CD8-positive, alpha-beta memory T cell (primary cell): ENCODE data around the gene MYCBP2. TPM values are rescaled to one million over a fixed set of nuclear protein-coding genes. Genes with fewer than 3 reads are reported as not detected.
A peak's percentile ranks its signal among the peaks of the same experiment; 100 is the strongest.
"Not testable (repeated sequence)": the region's sequence is repeated elsewhere in the genome, so short reads cannot be mapped to it uniquely, and the experiment has no call there.

ENCODE experiments used
- CTCF ChIA-PET: fragments of 350-600 bp; sonication (Branson Sonifier 250); formaldehyde crosslinking; loops from one replicate; lab custom pipeline; 2021; ENCODE audit warnings: antibody characterized with exemption; lab: Charles Lee
- POLR2A ChIA-PET: fragments of 350-600 bp; sonication (Branson Sonifier 250); formaldehyde crosslinking; loops from one replicate; lab custom pipeline; 2021; ENCODE audit warnings: antibody characterized with exemption; lab: Charles Lee
- DNase-seq, 5 donors: peaks; one replicate each; pipeline versions ENCODE4 v3.0.0 to v3.0.0-alpha.2; 2020 to 2022; ENCODE audit warnings: mixed read lengths in 1 of 5
- H3K27ac ChIP-seq: one replicate; pipeline ENCODE4 v1.7.0; 2013; ENCODE audit warnings: low read depth, mild to moderate bottlenecking, low read length, moderate library complexity
- H3K27me3 ChIP-seq: 2 replicates; pipeline ENCODE4 v1.7.0; 2013; ENCODE audit warnings: low read length, mild to moderate bottlenecking; ENCODE audit not compliant: insufficient read depth, poor library complexity, severe bottlenecking
- H3K36me3 ChIP-seq: 2 replicates; pipeline ENCODE4 v1.7.0; 2013; ENCODE audit warnings: mild to moderate bottlenecking, low read length, moderate library complexity; ENCODE audit not compliant: insufficient read depth
- H3K4me1 ChIP-seq: 2 replicates; pipeline ENCODE4 v1.7.0; 2013; ENCODE audit warnings: mild to moderate bottlenecking, low read length, moderate library complexity; ENCODE audit not compliant: insufficient read depth
- H3K4me3 ChIP-seq: 2 replicates; pipeline ENCODE4 v1.7.0; 2013; ENCODE audit warnings: mild to moderate bottlenecking, low read length
- H3K9me3 ChIP-seq: 2 replicates; pipeline ENCODE4 v1.7.0; 2013; ENCODE audit warnings: mild to moderate bottlenecking, low read length
- H3K27ac Mint-ChIP-seq, 8 donors: one replicate each; pipeline ENCODE4 v1.8.0; 2020 to 2021; ENCODE audit warnings: mixed read lengths in 8 of 8, mild to moderate bottlenecking in 6 of 8, inconsistent platforms in 3 of 8, moderate library complexity in 3 of 8
- H3K27me3 Mint-ChIP-seq, 2 donors: one replicate each; pipeline ENCODE4 v1.8.0; 2020 to 2021; ENCODE audit warnings: mixed read lengths in 2 of 2, mild to moderate bottlenecking in 1 of 2, moderate library complexity in 1 of 2
- H3K36me3 Mint-ChIP-seq, 3 donors: one replicate each; pipeline ENCODE4 v1.8.0; 2020 to 2021; ENCODE audit warnings: mixed read lengths in 3 of 3, inconsistent platforms in 1 of 3, mild to moderate bottlenecking in 1 of 3
- H3K4me1 Mint-ChIP-seq, 3 donors: one replicate each; pipeline ENCODE4 v1.8.0; 2020 to 2021; ENCODE audit warnings: mixed read lengths in 3 of 3, inconsistent platforms in 1 of 3, mild to moderate bottlenecking in 1 of 3
- H3K4me3 Mint-ChIP-seq, 7 donors: one replicate each; pipeline ENCODE4 v1.8.0; 2020 to 2021; ENCODE audit warnings: mixed read lengths in 7 of 7, mild to moderate bottlenecking in 6 of 7, moderate library complexity in 4 of 7, inconsistent platforms in 2 of 7
- H3K9me3 Mint-ChIP-seq, 5 donors: one replicate each; pipeline ENCODE4 v1.8.0; 2020 to 2022; ENCODE audit warnings: mixed read lengths in 5 of 5, mild to moderate bottlenecking in 3 of 5, moderate library complexity in 2 of 5, inconsistent platforms in 1 of 5
- polyA plus RNA-seq: library from polyadenylated mRNA; unstranded; fragments of 300-500 nt; fragmentation: Illumina TruSeq; gene quantifications from one replicate; pipeline ENCODE4 v1.2.3, GENCODE V29; 2021
- total RNA-seq, 2 experiments: library from RNA; stranded (reverse); gene quantifications; one replicate each; pipeline ENCODE4 v1.2.3, GENCODE V29; 2021

MYCBP2 gene
- total and polyA plus RNA-seq, 3 experiments from 2014 or later = 44.6 to 111 (median 110) TPM

- DNase-seq, H3K4me1 ChIP-seq, H3K27ac ChIP-seq, H3K27me3 Mint-ChIP-seq, H3K4me3 Mint-ChIP-seq, H3K27me3 ChIP-seq, POLR2A ChIA-PET, H3K4me3 ChIP-seq, H3K4me1 Mint-ChIP-seq, H3K9me3 Mint-ChIP-seq, H3K9me3 ChIP-seq: not testable (repeated sequence)
- Mint-ChIP-seq H3K27ac (peak overlapping the region in 1 of 8 donors; percentile 39), H3K36me3 (peaks cover 9 to 41% (median 14%) of the 10 kb centered on the region in 3 donors)
- CTCF ChIA-PET = interaction anchor here (0.6 kb wide), 1 partner anchor 22 kb away, joined by 3 read pairs; no protein-coding TSS in a partner anchor
- H3K36me3 ChIP-seq = peaks cover 20% of the 10 kb centered on the region
These were observed 127.9 kb downstream of the MYCBP2 start for GRCh38 chr13:77198995-77199394.

GRCh38 chr13:77196052-77196618, 130.8 kb downstream of the MYCBP2 start:
- H3K4me3 Mint-ChIP-seq = no peak overlapping the region
- CTCF ChIA-PET = interaction anchor here (0.6 kb wide), 1 partner anchor 42 kb away, joined by 4 read pairs; no protein-coding TSS in a partner anchor
- Histone ChIP-seq H3K4me1 (no peaks in the 10 kb centered on the region), H3K4me3 (no peak overlapping the region), H3K36me3 (peaks cover 20% of the 10 kb centered on the region), H3K27me3 (no peaks in the 10 kb centered on the region), H3K9me3 (no peaks in the 10 kb centered on the region), H3K27ac (no peak overlapping the region)
- H3K36me3 Mint-ChIP-seq = peaks cover 0 to 47% (median 13%) of the 10 kb centered on the region in 3 donors
- no peaks in the 10 kb centered on the region for H3K27me3 Mint-ChIP-seq
- POLR2A ChIA-PET = no interaction called here
- H3K27ac Mint-ChIP-seq = no peak overlapping the region
- peaks cover 4 to 5% (median 4%) of the 10 kb centered on the region in 3 donors for H3K4me1 Mint-ChIP-seq
- no peak for DNase-seq
- H3K9me3 Mint-ChIP-seq = peaks cover 0 to 2% (median 0%) of the 10 kb centered on the region in 5 donors

GRCh38 chr13:77190349-77190958, 136.4 kb downstream of the MYCBP2 start:
- peaks cover 5 to 15% (median 12%) of the 10 kb centered on the region in 3 donors for H3K4me1 Mint-ChIP-seq
- H3K27ac Mint-ChIP-seq = peak overlapping the region in 1 of 8 donors; percentile 71
- no peak overlapping the region for H3K4me3 ChIP-seq
- no peaks in the 10 kb centered on the region for H3K9me3 ChIP-seq
- H3K4me3 Mint-ChIP-seq = no peak overlapping the region
- no peak overlapping the region for H3K27ac ChIP-seq
- peaks cover 13 to 73% (median 21%) of the 10 kb centered on the region in 3 donors for H3K36me3 Mint-ChIP-seq
- no peak for DNase-seq
- no peaks in the 10 kb centered on the region for H3K27me3 Mint-ChIP-seq
- H3K9me3 Mint-ChIP-seq = no peaks in the 10 kb centered on the region
- ChIA-PET POLR2A (no interaction called here), CTCF (no interaction called here)
- H3K36me3 ChIP-seq = peaks cover 20% of the 10 kb centered on the region
- no peaks in the 10 kb centered on the region for H3K4me1 ChIP-seq
- no peaks in the 10 kb centered on the region for H3K27me3 ChIP-seq

- no peaks in the 10 kb centered on the region for H3K9me3 Mint-ChIP-seq
- no peaks in the 10 kb centered on the region for H3K27me3 ChIP-seq
- peaks cover 30% of the 10 kb centered on the region for H3K36me3 ChIP-seq
- H3K27ac Mint-ChIP-seq = peak overlapping the region in 2 of 8 donors; percentile 3 to 32
- no peaks in the 10 kb centered on the region for H3K4me1 ChIP-seq
- POLR2A ChIA-PET = no interaction called here
- H3K36me3 Mint-ChIP-seq = peaks cover 17 to 81% (median 30%) of the 10 kb centered on the region in 3 donors
- CTCF ChIA-PET = no interaction called here
- DNase-seq = no peak
- H3K27me3 Mint-ChIP-seq = peaks cover 0 to 2% of the 10 kb centered on the region in 2 donors
- peaks cover 7 to 26% (median 17%) of the 10 kb centered on the region in 3 donors for H3K4me1 Mint-ChIP-seq
- no peak overlapping the region for H3K4me3 Mint-ChIP-seq
- no peak overlapping the region for H3K4me3 ChIP-seq
- H3K27ac ChIP-seq = no peak overlapping the region
- H3K9me3 ChIP-seq = no peaks in the 10 kb centered on the region
These were observed 141.2 kb downstream of the MYCBP2 start for GRCh38 chr13:77185721-77186120.

- peaks cover 27 to 83% (median 35%) of the 10 kb centered on the region in 3 donors for H3K36me3 Mint-ChIP-seq
- H3K27me3 Mint-ChIP-seq = peaks cover 0 to 2% of the 10 kb centered on the region in 2 donors
- no peaks in the 10 kb centered on the region for H3K4me1 ChIP-seq
- H3K4me3 Mint-ChIP-seq = no peak overlapping the region
- no peaks in the 10 kb centered on the region for H3K9me3 ChIP-seq
- POLR2A ChIA-PET = interaction anchor here (0.6 kb wide), 1 partner anchor 140 kb away, joined by 3 read pairs; no protein-coding TSS in a partner anchor
- no peak overlapping the region for H3K4me3 ChIP-seq
- CTCF ChIA-PET = no interaction called here
- peaks cover 40% of the 10 kb centered on the region for H3K36me3 ChIP-seq
- H3K9me3 Mint-ChIP-seq = no peaks in the 10 kb centered on the region
- peaks cover 7 to 26% (median 17%) of the 10 kb centered on the region in 3 donors for H3K4me1 Mint-ChIP-seq
- H3K27ac Mint-ChIP-seq = peak overlapping the region in 6 of 8 donors; percentile 10 to 78 (median 72)
- no peak for DNase-seq
- H3K27ac ChIP-seq = no peak overlapping the region
- H3K27me3 ChIP-seq = no peaks in the 10 kb centered on the region
These were observed 142.4 kb downstream of the MYCBP2 start for GRCh38 chr13:77184455-77184854.

GRCh38 chr13:77180011-77180410, 146.9 kb downstream of the MYCBP2 start:
- ChIA-PET CTCF (interaction anchor here (1.5 kb wide), 1 partner anchor 299 kb away, joined by 4 read pairs; no protein-coding TSS in a partner anchor), POLR2A (no interaction called here)
- DNase-seq = no peak
- no peak overlapping the region for H3K27ac ChIP-seq
- Mint-ChIP-seq H3K36me3 (peaks cover 23 to 84% (median 31%) of the 10 kb centered on the region in 3 donors), H3K4me3 (no peak overlapping the region), H3K27me3 (peaks cover 0 to 2% of the 10 kb centered on the region in 2 donors), H3K27ac (peak overlapping the region in 2 of 8 donors; percentile 42 to 87), H3K9me3 (no peaks in the 10 kb centered on the region), H3K4me1 (peaks cover 5 to 12% (median 10%) of the 10 kb centered on the region in 3 donors)
- no peak overlapping the region for H3K4me3 ChIP-seq
- peaks cover 40% of the 10 kb centered on the region for H3K36me3 ChIP-seq
- H3K9me3 ChIP-seq = no peaks in the 10 kb centered on the region
- H3K27me3 ChIP-seq = no peaks in the 10 kb centered on the region
- H3K4me1 ChIP-seq = no peaks in the 10 kb centered on the region

GRCh38 chr13:77177646-77178045, 149.2 kb downstream of the MYCBP2 start:
- Histone ChIP-seq H3K36me3 (peaks cover 49% of the 10 kb centered on the region), H3K27me3 (no peaks in the 10 kb centered on the region), H3K9me3 (no peaks in the 10 kb centered on the region), H3K27ac (no peak overlapping the region), H3K4me1 (no peaks in the 10 kb centered on the region), H3K4me3 (no peak overlapping the region)
- no peak for DNase-seq
- Mint-ChIP-seq H3K36me3 (peaks cover 23 to 81% (median 28%) of the 10 kb centered on the region in 3 donors), H3K27me3 (no peaks in the 10 kb centered on the region), H3K4me3 (no peak overlapping the region), H3K4me1 (peaks cover 3 to 11% (median 11%) of the 10 kb centered on the region in 3 donors), H3K27ac (peak overlapping the region in 2 of 8 donors; percentile 10 to 14), H3K9me3 (no peaks in the 10 kb centered on the region)
- POLR2A ChIA-PET = no interaction called here
- CTCF ChIA-PET = interaction anchor here (0.7 kb wide), 1 partner anchor 21 kb away, joined by 3 read pairs; no protein-coding TSS in a partner anchor

- no peaks in the 10 kb centered on the region for H3K27me3 Mint-ChIP-seq
- peaks cover 23 to 82% (median 29%) of the 10 kb centered on the region in 3 donors for H3K36me3 Mint-ChIP-seq
- POLR2A ChIA-PET = interaction anchor here (0.8 kb wide), 1 partner anchor 149 kb away, joined by 7 read pairs; no protein-coding TSS in a partner anchor
These were observed 150.5 kb downstream of the MYCBP2 start for GRCh38 chr13:77176350-77176749.

More at GRCh38 chr13:77176350-77176749, 150.5 kb downstream of the MYCBP2 start:
- no peak overlapping the region for H3K27ac Mint-ChIP-seq
- CTCF ChIA-PET = no interaction called here
- H3K4me1 Mint-ChIP-seq = peaks cover 10 to 18% (median 18%) of the 10 kb centered on the region in 3 donors
- Histone ChIP-seq H3K9me3 (no peaks in the 10 kb centered on the region), H3K36me3 (peaks cover 52% of the 10 kb centered on the region), H3K27me3 (no peaks in the 10 kb centered on the region), H3K4me3 (no peak overlapping the region), H3K4me1 (no peaks in the 10 kb centered on the region), H3K27ac (no peak overlapping the region)
- no peak overlapping the region for H3K4me3 Mint-ChIP-seq
- DNase-seq = no peak
- H3K9me3 Mint-ChIP-seq = no peaks in the 10 kb centered on the region
